Neutrophil (primary cell): ENCODE results near the gene NOX5.

Source experiments
- H3K27ac ChIP-seq: fragments of 200-600 bp; sonication (generic); 2 replicates; pipeline ENCODE4 v1.5.1; 2016; ENCODE audit warnings: mild to moderate bottlenecking, moderate library complexity
- H3K27me3 ChIP-seq: fragments of 200-600 bp; sonication (generic); 2 replicates; pipeline ENCODE4 v1.6.0; 2016; ENCODE audit warnings: mild to moderate bottlenecking
- H3K36me3 ChIP-seq: fragments of 200-600 bp; sonication (generic); 2 replicates; pipeline ENCODE4 v1.5.1; 2017
- H3K4me1 ChIP-seq, 2 experiments: fragments of 200-600 bp in 1 of 2; sonication (generic) in 1 of 2; 1 replicate in 1 of 2; 2 replicates in 1 of 2; pipeline versions ENCODE4 v1.5.1 to v1.6.1; 2013 to 2016; ENCODE audit warnings: low read depth in 1 of 2, low read length in 1 of 2, mild to moderate bottlenecking in 1 of 2, moderate library complexity in 1 of 2; ENCODE audit not compliant: control insufficient read depth in 1 of 2, insufficient read depth in 1 of 2
- H3K4me3 ChIP-seq, 2 experiments: fragments of 200-600 bp in 1 of 2; sonication (generic) in 1 of 2; 1 replicate in 1 of 2; 2 replicates in 1 of 2; pipeline ENCODE4 v1.5.1; 2013 to 2016; ENCODE audit warnings: low read depth in 1 of 2, low read length in 1 of 2, mild to moderate bottlenecking in 1 of 2, moderate library complexity in 1 of 2
- H3K9me3 ChIP-seq: fragments of 200-600 bp; sonication (generic); 2 replicates; pipeline ENCODE4 v1.5.1; 2016
- TF ChIP-seq, protein P1 (sequence below): fragments of 200-600 bp; sonication (generic); IDR thresholded peaks from 2 replicates; pipeline ENCODE4 v1.5.1; 2016; ENCODE audit warnings: antibody characterized with exemption

Gene NOX5

GRCh38 chr15:69071260-69071659 lies 56.8 kb downstream of the NOX5 start:
- TF ChIP-seq, protein P1, sequence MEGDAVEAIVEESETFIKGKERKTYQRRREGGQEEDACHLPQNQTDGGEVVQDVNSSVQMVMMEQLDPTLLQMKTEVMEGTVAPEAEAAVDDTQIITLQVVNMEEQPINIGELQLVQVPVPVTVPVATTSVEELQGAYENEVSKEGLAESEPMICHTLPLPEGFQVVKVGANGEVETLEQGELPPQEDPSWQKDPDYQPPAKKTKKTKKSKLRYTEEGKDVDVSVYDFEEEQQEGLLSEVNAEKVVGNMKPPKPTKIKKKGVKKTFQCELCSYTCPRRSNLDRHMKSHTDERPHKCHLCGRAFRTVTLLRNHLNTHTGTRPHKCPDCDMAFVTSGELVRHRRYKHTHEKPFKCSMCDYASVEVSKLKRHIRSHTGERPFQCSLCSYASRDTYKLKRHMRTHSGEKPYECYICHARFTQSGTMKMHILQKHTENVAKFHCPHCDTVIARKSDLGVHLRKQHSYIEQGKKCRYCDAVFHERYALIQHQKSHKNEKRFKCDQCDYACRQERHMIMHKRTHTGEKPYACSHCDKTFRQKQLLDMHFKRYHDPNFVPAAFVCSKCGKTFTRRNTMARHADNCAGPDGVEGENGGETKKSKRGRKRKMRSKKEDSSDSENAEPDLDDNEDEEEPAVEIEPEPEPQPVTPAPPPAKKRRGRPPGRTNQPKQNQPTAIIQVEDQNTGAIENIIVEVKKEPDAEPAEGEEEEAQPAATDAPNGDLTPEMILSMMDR, result no peak
- no peak overlapping the region for H3K4me3 ChIP-seq
- peaks cover 7 to 10% of the 10 kb centered on the region in 2 experiments for H3K4me1 ChIP-seq
- H3K27me3 ChIP-seq, result peaks cover 66% of the 10 kb centered on the region
- no peak overlapping the region for H3K27ac ChIP-seq
- no peaks in the 10 kb centered on the region for H3K36me3 ChIP-seq
- no peaks in the 10 kb centered on the region for H3K9me3 ChIP-seq

GRCh38 chr15:69072906-69073305 lies 58.4 kb downstream of the NOX5 start:
- peaks cover 70% of the 10 kb centered on the region for H3K27me3 ChIP-seq
- H3K4me3 ChIP-seq, result no peak overlapping the region
- H3K36me3 ChIP-seq, result no peaks in the 10 kb centered on the region
- H3K27ac ChIP-seq, result no peak overlapping the region
- peaks cover 7 to 10% of the 10 kb centered on the region in 2 experiments for H3K4me1 ChIP-seq
- no peaks in the 10 kb centered on the region for H3K9me3 ChIP-seq
- TF ChIP-seq, protein P1, result no peak

DNA sequence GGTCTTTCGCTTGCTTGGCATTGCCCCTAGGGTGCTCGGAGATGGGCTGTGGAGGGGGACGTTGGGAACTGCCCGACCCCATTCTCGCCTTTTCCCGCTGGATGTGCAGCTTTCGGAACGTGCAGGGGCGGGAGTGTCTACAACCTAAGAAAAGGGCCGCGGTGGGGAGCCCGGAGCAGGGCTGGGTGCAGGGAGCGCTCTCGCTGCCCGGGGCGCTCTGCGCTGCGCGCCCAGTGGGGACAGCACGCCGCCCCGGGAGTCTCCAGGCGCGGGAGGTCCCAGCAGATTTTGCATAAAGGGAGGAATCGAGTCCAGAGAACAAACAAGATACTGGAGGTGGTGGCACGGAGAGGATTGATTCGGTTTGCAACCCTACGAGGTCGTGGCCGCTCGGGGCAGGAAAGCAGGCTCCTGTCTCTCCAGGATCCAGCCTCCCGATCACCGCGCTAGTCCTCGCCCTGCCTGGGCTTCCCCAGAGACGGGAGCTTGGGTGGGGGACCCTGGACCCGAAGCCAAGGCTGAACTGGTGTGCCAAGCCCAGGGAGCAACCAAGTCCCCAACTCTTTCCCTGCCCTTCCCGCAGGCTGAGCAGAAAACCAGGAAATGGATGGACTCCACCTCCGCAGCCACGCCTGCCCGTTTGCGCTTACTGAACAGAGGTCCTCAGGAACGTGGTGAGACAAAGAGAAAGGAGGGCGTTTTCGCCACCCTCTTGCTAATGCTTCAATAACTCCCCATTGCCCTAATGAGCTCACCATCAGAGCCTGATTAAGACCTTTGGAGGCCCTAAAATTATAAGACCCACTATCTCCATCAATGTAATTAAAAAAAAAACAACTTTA lies 59.7 kb downstream of the NOX5 start:
- Histone ChIP-seq H3K36me3 (no peaks in the 10 kb centered on the region), H3K4me1 (peaks cover 7 to 10% of the 10 kb centered on the region in 2 experiments), H3K27ac (no peak overlapping the region), H3K4me3 (peak overlapping the region; percentile 17 to 20), H3K27me3 (peaks cover 70% of the 10 kb centered on the region), H3K9me3 (no peaks in the 10 kb centered on the region)
- TF ChIP-seq, protein P1, result no peak

GRCh38 chr15:69074843-69075224 lies 60.3 kb downstream of the NOX5 start:
- Histone ChIP-seq H3K36me3 (no peaks in the 10 kb centered on the region), H3K4me3 (no peak overlapping the region), H3K27me3 (peaks cover 67% of the 10 kb centered on the region), H3K9me3 (no peaks in the 10 kb centered on the region), H3K27ac (no peak overlapping the region), H3K4me1 (peaks cover 7 to 10% of the 10 kb centered on the region in 2 experiments)
- TF ChIP-seq, protein P1, result no peak

DNA sequence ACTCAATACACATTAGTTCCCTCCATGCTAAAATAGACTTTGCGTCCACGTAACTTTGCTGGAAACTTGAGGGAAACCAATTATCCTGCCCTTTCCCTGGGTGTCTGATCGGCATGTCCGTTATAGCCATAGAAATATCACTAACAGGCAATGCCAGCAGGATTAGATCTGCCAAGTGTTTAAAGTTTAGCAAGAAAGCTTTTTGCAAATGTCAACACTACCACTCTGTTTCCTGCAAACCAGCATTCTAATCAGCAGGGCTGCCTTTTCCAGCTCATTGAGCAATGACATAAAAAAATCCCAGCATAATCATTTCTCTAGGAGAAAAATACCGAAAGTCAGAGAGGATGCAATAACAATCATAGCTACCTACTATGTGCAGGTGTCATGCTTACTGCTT lies 60.9 kb downstream of the NOX5 start:
- Histone ChIP-seq H3K4me3 (no peak overlapping the region), H3K36me3 (no peaks in the 10 kb centered on the region), H3K9me3 (no peaks in the 10 kb centered on the region), H3K27ac (no peak overlapping the region), H3K4me1 (peaks cover 7 to 10% of the 10 kb centered on the region in 2 experiments), H3K27me3 (peaks cover 63% of the 10 kb centered on the region)
- TF ChIP-seq, protein P1, result no peak
